H1 (cell line): Measurements from ENCODE around the gene KRT27. TPM values are rescaled to one million over a fixed set of nuclear protein-coding genes. Genes with fewer than 3 reads are reported as not detected.

Source experiments
- ATF2 ChIP-seq: IDR thresholded peaks from 2 replicates; pipeline ENCODE4 v1.6.1; 2012; ENCODE audit warnings: low read length, inconsistent platforms
- NRF1 ChIP-seq: IDR thresholded peaks from 2 replicates; pipeline ENCODE4 v1.6.1; 2011; ENCODE audit warnings: mild to moderate bottlenecking, low read depth, low read length, improper control_type of control experiment
- RFX5 ChIP-seq: IDR thresholded peaks from 2 replicates; pipeline ENCODE4 v1.6.1; 2011; ENCODE audit warnings: low read depth, low read length, improper control_type of control experiment, borderline replicate concordance
- YY1 ChIP-seq: IDR thresholded peaks from 2 replicates; pipeline ENCODE4 v1.6.1; 2011; ENCODE audit warnings: low read depth, mild to moderate bottlenecking, low read length
- polyA plus RNA-seq, 7 experiments: library from polyadenylated mRNA; depleted of rRNA in 3 of 7; stranded (reverse) in 5 of 7; unstranded in 2 of 7; fragments of >200 nt in 5 of 7; fragments of 200-250 nt in 2 of 7; gene quantifications; 1 replicate in 5 of 7; 2 replicates in 1 of 7; 4 replicates in 1 of 7; pipeline versions ENCODE4 v1.2.1 to v1.2.3, GENCODE V29; 2011 to 2013; ENCODE audit warnings: missing spikeins in 2 of 7, mixed read lengths in 2 of 7
- total RNA-seq: library from RNA; stranded (reverse); fragmentation: NEBNext Ultra II Directional; extraction: Animal tissue kit (Norgen Biotek cat#: 25700); gene quantifications from 2 replicates; pipeline ENCODE4 v1.2.1, GENCODE V29; 2021

The KRT27 gene
- total and polyA plus RNA-seq, 2 of the 8 experiments (the other 6 are each of a cell fraction or from before 2014, with no cell fraction given) = not detected

- TF ChIP-seq NRF1 = no peak
- TF ChIP-seq ATF2 = no peak
- TF ChIP-seq YY1 = no peak
- TF ChIP-seq RFX5 = no peak
Measured at GRCh38 chr17:40806131-40806530, 23.8 kb upstream of the KRT27 start (continued).
